Muscle of arm (tissue), 12 donors: ENCODE results near the gene GNPTG. TPM values are rescaled to one million over a fixed set of nuclear protein-coding genes. Genes with fewer than 3 reads are reported as not detected.

Source experiments
- DNase-seq: peaks from one replicate; pipeline ENCODE4 v3.0.0-alpha.2; 2013
- polyA plus RNA-seq, 12 donors: library from polyadenylated mRNA; unstranded; fragments of 120-200 nt; gene quantifications; one replicate each; pipeline ENCODE4 v1.2.1, GENCODE V29; 2013; ENCODE audit not compliant: insufficient read length in 12 of 12

Gene GNPTG
- polyA plus RNA-seq, 12 donors: 24.1 to 57.3 (median 34.2) TPM; not detected in 1

DNA sequence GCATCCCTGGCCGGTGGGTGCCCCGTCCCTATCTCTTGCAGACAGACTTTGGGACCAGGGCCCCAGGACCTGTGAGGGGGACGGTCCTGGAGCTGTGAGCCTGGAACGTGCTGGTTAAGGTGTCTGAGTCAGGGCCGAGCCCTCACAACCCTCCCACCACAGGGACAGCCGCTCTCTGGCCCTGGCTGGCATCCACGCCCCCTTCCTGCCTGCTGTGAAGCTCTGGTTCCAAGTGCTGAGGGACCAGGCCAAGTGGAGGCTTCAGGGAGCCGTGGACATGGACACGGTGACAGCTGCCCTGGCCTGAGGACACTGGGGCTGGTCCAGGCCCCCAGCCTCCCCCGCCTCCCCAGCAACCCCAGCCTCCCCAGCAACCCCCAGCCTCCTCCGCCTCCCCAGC, 6.6 kb upstream of the GNPTG start:
- DNase-seq: no peak

GRCh38 chr16:1345651-1346421, 5.9 kb upstream of the GNPTG start:
- no peak for DNase-seq

- no peak for DNase-seq
Observed at GRCh38 chr16:1346422-1347285, 5.1 kb upstream of the GNPTG start.

GRCh38 chr16:1347286-1347855, 4.4 kb upstream of the GNPTG start:
- DNase-seq: no peak

DNA sequence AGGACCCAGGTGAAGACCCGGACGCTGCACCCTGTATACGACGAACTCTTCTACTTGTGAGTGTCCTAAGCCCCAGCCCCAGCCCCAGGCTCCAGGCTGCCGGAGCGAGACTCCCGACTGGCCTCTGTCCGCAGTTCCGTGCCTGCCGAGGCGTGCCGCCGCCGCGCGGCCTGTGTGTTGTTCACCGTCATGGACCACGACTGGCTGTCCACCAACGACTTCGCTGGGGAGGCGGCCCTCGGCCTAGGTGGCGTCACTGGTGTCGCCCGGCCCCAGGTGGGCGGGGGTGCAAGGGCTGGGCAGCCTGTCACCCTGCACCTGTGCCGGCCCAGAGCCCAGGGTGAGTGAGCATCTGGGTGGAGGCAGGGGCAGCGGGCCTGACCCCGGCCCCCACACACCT, 3.8 kb upstream of the GNPTG start:
- DNase-seq: no peak

- no peak for DNase-seq
Observed at GRCh38 chr16:1348441-1348840, 3.3 kb upstream of the GNPTG start.

GRCh38 chr16:1348926-1349325, 2.8 kb upstream of the GNPTG start:
- no peak for DNase-seq

DNA sequence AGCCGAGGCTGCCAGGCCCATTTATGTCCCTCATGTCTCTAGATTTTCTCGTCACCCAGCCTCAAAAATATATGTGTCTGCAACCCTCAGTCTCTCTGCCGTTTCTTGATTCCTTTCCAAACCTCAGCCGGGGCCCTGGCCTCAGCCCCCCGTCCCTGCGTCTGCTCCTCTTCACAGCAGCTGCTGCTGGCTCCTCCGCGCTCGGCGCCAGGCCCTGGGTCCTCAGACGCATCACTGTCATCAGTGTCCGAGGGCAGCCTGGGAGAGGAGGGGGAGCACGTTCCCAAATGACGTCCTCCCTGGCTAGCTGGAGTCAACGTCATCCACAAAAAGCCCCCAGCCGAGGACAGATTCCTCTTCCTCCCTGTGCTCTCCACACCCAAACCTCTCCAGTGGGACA, 2.4 kb upstream of the GNPTG start:
- DNase-seq: no peak

DNA sequence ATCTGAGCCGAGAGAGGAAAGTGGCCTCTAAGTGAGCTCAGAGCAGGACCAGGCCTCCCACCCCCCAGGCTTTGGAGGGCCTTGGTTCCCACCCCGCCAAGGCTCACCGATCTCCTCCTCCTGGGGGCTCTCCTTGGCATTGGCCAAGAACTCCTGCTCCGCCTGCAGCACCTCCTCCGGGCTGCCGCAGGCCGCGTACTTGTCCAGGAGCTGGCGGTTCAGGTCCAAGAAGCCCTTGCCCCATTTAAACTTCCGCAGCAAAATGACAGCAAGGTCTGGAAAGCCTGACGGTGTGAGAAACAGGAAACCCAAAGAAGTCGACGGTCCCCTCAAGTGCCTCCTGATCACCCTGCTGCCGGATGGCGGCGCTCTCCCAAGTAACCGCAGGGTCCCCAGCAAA, 1.8 kb upstream of the GNPTG start:
- no peak for DNase-seq

- DNase-seq: no peak
Observed at GRCh38 chr16:1350691-1351090, 1.0 kb upstream of the GNPTG start.

GRCh38 chr16:1351215-1351581, 533 bp upstream of the GNPTG start:
- DNase-seq: no peak

DNA sequence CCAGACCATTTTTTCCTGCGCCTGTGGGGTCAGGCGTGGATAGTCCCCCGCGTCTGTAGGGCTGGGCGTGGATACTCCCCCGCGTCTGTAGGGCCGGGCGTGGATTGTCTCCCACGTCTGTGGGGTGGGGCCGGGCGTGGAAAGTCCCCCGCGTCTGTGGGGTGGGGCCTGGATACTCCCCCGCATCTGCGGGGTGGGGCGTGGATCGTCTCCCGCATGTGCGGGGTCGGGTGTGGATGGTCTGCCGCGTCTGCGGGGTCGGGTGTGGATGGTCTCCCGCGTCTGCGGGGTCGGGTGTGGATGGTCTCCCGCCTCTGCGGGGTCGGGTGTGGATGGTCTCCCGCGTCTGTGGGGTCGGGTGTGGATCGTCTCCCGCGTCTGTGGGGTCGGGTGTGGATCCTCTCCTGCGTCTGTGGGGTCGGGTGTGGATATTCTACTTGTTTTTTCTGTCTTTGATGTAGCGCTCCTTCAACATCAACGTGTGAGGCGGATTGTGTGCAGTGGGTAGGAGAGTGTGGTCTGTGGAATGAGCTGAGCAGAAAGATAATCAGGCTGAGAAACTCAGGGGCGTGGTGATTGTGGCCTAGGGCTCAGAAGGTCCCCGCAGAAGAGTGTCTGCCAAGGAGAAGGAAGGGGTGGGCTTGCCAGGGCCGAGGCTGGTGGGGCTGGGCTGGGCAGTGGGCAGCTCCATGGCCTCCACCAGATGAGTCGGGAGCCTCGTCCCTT, 3.2 kb downstream of the GNPTG start:
- DNase-seq: no peak

GRCh38 chr16:1355591-1355990, 3.9 kb downstream of the GNPTG start:
- no peak for DNase-seq

GRCh38 chr16:1356061-1356900, 4.5 kb downstream of the GNPTG start:
- DNase-seq: no peak

DNA sequence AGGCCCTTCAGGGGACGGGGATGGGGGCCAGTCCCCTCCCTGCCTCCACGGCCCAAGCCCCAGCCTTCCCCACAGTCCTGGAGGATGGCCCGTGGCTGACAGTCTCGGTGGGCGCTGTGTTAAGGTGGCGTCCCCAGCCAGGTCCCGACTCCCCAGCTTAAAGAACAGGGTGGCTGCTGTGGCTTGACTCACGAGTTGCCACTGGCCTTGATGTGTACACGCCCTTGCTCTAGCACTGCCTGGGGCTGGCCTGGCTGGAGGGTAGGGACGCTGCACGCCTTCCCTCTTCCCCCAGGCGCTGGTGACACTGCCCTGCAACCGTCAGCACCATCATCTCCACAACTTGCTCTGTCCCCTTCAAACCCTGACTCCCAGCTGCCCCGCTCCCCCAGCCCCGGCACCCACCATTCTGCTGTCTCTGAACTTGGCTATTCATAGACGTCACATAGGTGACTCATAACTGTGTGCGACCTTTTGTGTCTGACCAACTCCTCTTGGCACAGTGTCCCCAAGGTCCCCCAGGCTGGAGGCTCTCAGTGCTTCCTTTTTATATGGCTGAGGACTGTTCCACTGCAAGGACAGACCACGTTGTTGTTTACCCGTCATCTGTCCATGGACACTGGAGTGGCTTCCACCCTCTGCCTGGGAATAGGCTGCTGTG, 6.3 kb downstream of the GNPTG start:
- no peak for DNase-seq

GRCh38 chr16:1361685-1362360, 10.1 kb downstream of the GNPTG start:
- DNase-seq: no peak

- no peak for DNase-seq
Observed at GRCh38 chr16:1362807-1363206, 11.1 kb downstream of the GNPTG start.

- DNase-seq: no peak
Observed at GRCh38 chr16:1363501-1364041, 11.8 kb downstream of the GNPTG start.

DNA sequence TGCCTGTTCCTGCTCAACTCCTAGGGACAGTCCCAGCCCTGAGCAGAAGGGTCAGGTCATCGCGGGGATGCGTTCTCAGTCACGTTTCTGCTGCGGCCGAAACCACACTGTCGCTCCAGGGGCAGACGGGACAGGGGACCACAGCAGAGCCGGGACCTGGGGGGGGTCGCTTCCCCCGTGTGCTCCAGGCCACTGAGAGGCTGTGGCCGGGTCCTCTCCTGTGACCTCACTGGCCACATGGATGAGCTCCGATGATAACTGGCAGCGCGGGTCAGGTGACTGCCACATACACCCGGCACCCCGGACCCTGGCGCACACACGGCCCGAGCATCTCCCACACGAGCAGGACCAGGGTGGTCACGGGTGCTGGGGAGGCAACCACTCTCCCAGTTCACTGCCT, 12.8 kb downstream of the GNPTG start:
- DNase-seq: no peak
